Liver (tissue), 9 donors: ENCODE measurements around the gene P3H2. TPM values are rescaled to one million over a fixed set of nuclear protein-coding genes. Genes with fewer than 3 reads are reported as not detected.

Source experiments
- DNase-seq: peaks from one replicate; pipeline ENCODE4 v3.0.0-alpha.2; 2017; ENCODE audit warnings: low spot score
- H3K27ac ChIP-seq, 2 donors: one replicate each; pipeline ENCODE4 v1.7.0; 2013; ENCODE audit warnings: inconsistent platforms in 2 of 2, low read length in 2 of 2, control low read depth in 1 of 2, low read depth in 1 of 2, mild to moderate bottlenecking in 1 of 2
- H3K27me3 ChIP-seq, 4 donors: one replicate each; pipeline versions ENCODE4 v1.6.1 to v1.7.0; 2013; ENCODE audit warnings: low read length in 3 of 4, inconsistent platforms in 1 of 4, mild to moderate bottlenecking in 1 of 4, moderate library complexity in 1 of 4; ENCODE audit not compliant: control insufficient read depth in 4 of 4, insufficient read depth in 4 of 4
- H3K36me3 ChIP-seq, 4 donors: one replicate each; pipeline versions ENCODE4 v1.6.1 to v1.7.0; 2013; ENCODE audit warnings: low read length in 3 of 4, mild to moderate bottlenecking in 3 of 4, low read depth in 1 of 4, moderate library complexity in 1 of 4; ENCODE audit not compliant: control insufficient read depth in 4 of 4, insufficient read depth in 3 of 4
- H3K4me1 ChIP-seq, 4 donors: one replicate each; pipeline versions ENCODE4 v1.6.1 to v1.7.0; 2013; ENCODE audit warnings: low read length in 3 of 4, mild to moderate bottlenecking in 3 of 4, moderate library complexity in 1 of 4; ENCODE audit not compliant: control insufficient read depth in 4 of 4, insufficient read depth in 4 of 4
- H3K4me3 ChIP-seq, 3 donors: one replicate each; pipeline versions ENCODE4 v1.6.1 to v1.7.0; 2013; ENCODE audit warnings: low read length in 3 of 3, control low read depth in 1 of 3, low read depth in 1 of 3, mild to moderate bottlenecking in 1 of 3
- H3K9ac ChIP-seq, 2 donors: one replicate each; pipeline ENCODE4 v1.7.0; 2013; ENCODE audit warnings: low read length in 2 of 2, mild to moderate bottlenecking in 2 of 2, moderate library complexity in 2 of 2, control low read depth in 1 of 2, low read depth in 1 of 2
- H3K9me3 ChIP-seq, 4 donors: one replicate each; pipeline versions ENCODE4 v1.6.1 to v1.7.0; 2013; ENCODE audit warnings: low read length in 3 of 4; ENCODE audit not compliant: control insufficient read depth in 4 of 4
- ATF3 ChIP-seq: IDR thresholded peaks from 2 replicates; pipeline ENCODE4 v1.6.1; 2016; ENCODE audit warnings: antibody characterized with exemption
- CTCF ChIP-seq: fragments of 150-350 bp; IDR thresholded peaks from 2 replicates; pipeline ENCODE4 v1.5.1; 2017; ENCODE audit warnings: improper control_type of control experiment, low read depth, low read length; ENCODE audit not compliant: missing input control
- EGR1 ChIP-seq, 2 donors: IDR thresholded peaks; 2 replicates each; pipeline ENCODE4 v1.6.1; 2016 to 2018; ENCODE audit warnings: antibody characterized with exemption in 2 of 2, low read depth in 2 of 2
- FOXA1 ChIP-seq: IDR thresholded peaks from 2 replicates; pipeline ENCODE4 v1.6.1; 2016; ENCODE audit warnings: antibody characterized with exemption
- FOXA2 ChIP-seq: IDR thresholded peaks from 2 replicates; pipeline ENCODE4 v1.6.1; 2016; ENCODE audit warnings: antibody characterized with exemption
- GABPA ChIP-seq, 2 donors: IDR thresholded peaks in 1 of 2; conservative IDR thresholded peaks in 1 of 2; 2 replicates each; pipeline ENCODE4 v1.6.1; 2016; ENCODE audit warnings: antibody characterized with exemption in 2 of 2, mild to moderate bottlenecking in 1 of 2, moderate library complexity in 1 of 2
- HNF4A ChIP-seq, 2 donors: conservative IDR thresholded peaks; 2 replicates each; pipeline ENCODE4 v1.6.1; 2016; ENCODE audit warnings: antibody characterized with exemption in 2 of 2, mild to moderate bottlenecking in 2 of 2
- HNF4G ChIP-seq: IDR thresholded peaks from 2 replicates; pipeline ENCODE4 v1.6.1; 2016; ENCODE audit warnings: antibody characterized with exemption
- JUND ChIP-seq, 2 donors: IDR thresholded peaks; 2 replicates each; pipeline ENCODE4 v1.6.1; 2016; ENCODE audit warnings: antibody characterized with exemption in 2 of 2
- MAX ChIP-seq: IDR thresholded peaks from 2 replicates; pipeline ENCODE4 v1.6.1; 2016; ENCODE audit warnings: antibody characterized with exemption
- NR2F2 ChIP-seq: IDR thresholded peaks from 2 replicates; pipeline ENCODE4 v1.6.1; 2016; ENCODE audit warnings: antibody characterized with exemption
- RAD21 ChIP-seq, 2 donors: IDR thresholded peaks; 2 replicates each; pipeline ENCODE4 v1.6.1; 2016; ENCODE audit warnings: antibody characterized with exemption in 2 of 2, mild to moderate bottlenecking in 2 of 2
- REST ChIP-seq: IDR thresholded peaks from 2 replicates; pipeline ENCODE4 v1.6.1; 2016; ENCODE audit warnings: antibody characterized with exemption, mild to moderate bottlenecking
- RXRA ChIP-seq, 2 donors: IDR thresholded peaks; 2 replicates each; pipeline ENCODE4 v1.6.1; 2017 to 2018; ENCODE audit warnings: antibody characterized with exemption in 2 of 2, mild to moderate bottlenecking in 1 of 2
- SP1 ChIP-seq: IDR thresholded peaks from 2 replicates; pipeline ENCODE4 v1.6.1; 2018; ENCODE audit warnings: antibody characterized with exemption, mild to moderate bottlenecking
- TAF1 ChIP-seq: conservative IDR thresholded peaks from 2 replicates; pipeline ENCODE4 v1.6.1; 2016; ENCODE audit warnings: antibody characterized with exemption, mild to moderate bottlenecking
- YY1 ChIP-seq: IDR thresholded peaks from 2 replicates; pipeline ENCODE4 v1.6.1; 2016; ENCODE audit warnings: antibody characterized with exemption, mild to moderate bottlenecking
- ZBTB33 ChIP-seq: IDR thresholded peaks from 2 replicates; pipeline ENCODE4 v1.6.1; 2016; ENCODE audit warnings: antibody characterized with exemption
- WGBS: extraction: QIAGEN DNeasy Blood & Tissue Kit; methylation state at CpG from one replicate; pipeline ENCODE4 v1.1.7; 2013; 5-methylcytosine and 5-hydroxymethylcytosine counted together
- polyA plus RNA-seq, 2 donors: library from polyadenylated mRNA; stranded (reverse) in 1 of 2; unstranded in 1 of 2; fragments of 200-250 nt in 1 of 2; fragments of >200 nt in 1 of 2; fragmentation: Nextera tagmentation in 1 of 2; extraction: Ambion mirVana in 1 of 2; gene quantifications; one replicate each; pipeline versions ENCODE4 v1.2.1 to v1.2.3, GENCODE V29; 2013 to 2015
- total RNA-seq, 2 donors: library from RNA; depleted of rRNA; stranded (reverse); fragments of >200 nt; gene quantifications; one replicate each; pipeline ENCODE4 v1.2.3, GENCODE V29; 2014
- donor health status: healthy.
- donor health status: healthy.
- donor health status: healthy.
- donor health status: healthy.
- donor health status: healthy.

Gene P3H2
- total and polyA plus RNA-seq, 4 donors = 1.9 to 6.9 (median 4.1) TPM

- Histone ChIP-seq H3K4me3 (no peak overlapping the region), H3K36me3 (no peaks in the 10 kb centered on the region), H3K9ac (no peak overlapping the region), H3K9me3 (no peaks in the 10 kb centered on the region), H3K4me1 (no peaks in the 10 kb centered on the region), H3K27me3 (no peaks in the 10 kb centered on the region), H3K27ac (no peak overlapping the region)
- DNase-seq = no peak
- no peak for TF ChIP-seq REST
- no peak for TF ChIP-seq ZBTB33
- no peak for TF ChIP-seq MAX
- no peak for TF ChIP-seq SP1
- TF ChIP-seq EGR1 (IDR thresholded peaks at IDR 0.05; ENCODE audit: low read depth in 2 of 2) = no peak
- no peak for TF ChIP-seq HNF4A (conservative IDR thresholded peaks at IDR 0.05)
- TF ChIP-seq RXRA (IDR thresholded peaks at IDR 0.05) = no peak
- no peak for TF ChIP-seq JUND (IDR thresholded peaks at IDR 0.05)
- TF ChIP-seq HNF4G = no peak
- TF ChIP-seq FOXA1 = no peak
- no peak for TF ChIP-seq ATF3
- TF ChIP-seq TAF1 = no peak
- no peak for TF ChIP-seq CTCF
- no peak for TF ChIP-seq NR2F2
- no peak for TF ChIP-seq YY1
- no peak for TF ChIP-seq RAD21 (IDR thresholded peaks at IDR 0.05)
- TF ChIP-seq FOXA2 = no peak
- no peak for TF ChIP-seq GABPA (IDR thresholded peaks at IDR 0.05 in 1 of 2, conservative IDR thresholded peaks at IDR 0.05 in 1 of 2)
- WGBS = 75% methylated on average over 3 of the region's 3 CpGs
These were observed 132.4 kb downstream of the P3H2 start for GRCh38 chr3:189988322-189988721.
